GM19240 (cell line): ENCODE results near the gene DEPDC5.

Experiments
- DNase-seq: peaks from one replicate; pipeline ENCODE4 v3.0.0; 2011; ENCODE audit warnings: low spot score; ENCODE audit not compliant: insufficient read length

DEPDC5 gene

DNA sequence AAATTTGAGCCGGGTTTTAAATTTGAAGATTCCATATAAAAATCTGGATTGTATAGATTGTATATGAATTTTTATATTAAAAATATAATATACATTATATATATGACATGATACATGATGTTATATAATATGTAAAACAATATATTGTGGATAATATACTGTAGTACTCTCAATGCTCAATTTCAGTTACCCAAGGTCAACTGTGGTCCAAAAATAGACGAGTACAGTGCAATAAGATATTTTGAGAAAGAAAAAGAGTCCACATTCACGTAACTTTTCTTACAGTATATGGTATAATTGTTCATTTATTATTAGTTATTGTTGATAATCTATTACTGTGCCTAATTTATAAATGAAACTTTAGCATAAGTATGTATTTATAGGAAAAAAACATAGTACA, 96.3 kb downstream of the DEPDC5 start:
- DNase-seq, result no peak

DNA sequence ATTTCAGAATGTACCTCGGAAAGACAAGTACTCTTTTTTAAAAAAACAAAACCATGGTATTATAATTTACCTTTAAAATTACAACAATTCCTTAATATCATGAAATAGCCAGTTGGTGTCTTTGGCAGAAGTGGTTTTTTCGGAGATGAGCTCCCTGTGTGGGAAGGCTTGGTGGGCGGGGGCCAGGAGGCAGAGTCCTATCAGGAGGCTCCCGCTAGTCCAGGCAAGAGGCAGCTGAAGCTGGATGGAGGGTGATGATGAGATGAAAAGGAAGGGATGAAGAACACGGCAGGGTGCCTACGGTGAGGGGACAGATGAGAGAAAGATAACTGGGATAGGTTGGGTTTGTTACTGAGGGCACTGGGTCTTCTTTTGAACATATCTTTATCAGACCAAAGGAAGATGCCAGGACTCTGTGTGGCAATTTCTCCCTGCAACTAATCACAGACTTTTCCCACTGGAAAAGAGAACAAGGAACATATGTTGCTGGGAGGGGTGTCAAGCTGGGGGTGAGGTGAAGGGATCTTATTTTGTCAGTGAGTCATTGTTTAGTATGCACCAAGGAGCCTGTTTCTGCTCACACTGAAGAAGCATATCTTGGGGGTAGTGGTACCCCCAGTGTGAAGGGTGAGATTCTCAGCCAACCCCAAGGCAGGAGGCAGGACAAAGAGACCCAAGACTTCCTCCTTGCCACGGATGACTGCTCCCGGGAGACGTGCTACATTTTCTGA, 99.0 kb downstream of the DEPDC5 start:
- DNase-seq, result no peak

DNA sequence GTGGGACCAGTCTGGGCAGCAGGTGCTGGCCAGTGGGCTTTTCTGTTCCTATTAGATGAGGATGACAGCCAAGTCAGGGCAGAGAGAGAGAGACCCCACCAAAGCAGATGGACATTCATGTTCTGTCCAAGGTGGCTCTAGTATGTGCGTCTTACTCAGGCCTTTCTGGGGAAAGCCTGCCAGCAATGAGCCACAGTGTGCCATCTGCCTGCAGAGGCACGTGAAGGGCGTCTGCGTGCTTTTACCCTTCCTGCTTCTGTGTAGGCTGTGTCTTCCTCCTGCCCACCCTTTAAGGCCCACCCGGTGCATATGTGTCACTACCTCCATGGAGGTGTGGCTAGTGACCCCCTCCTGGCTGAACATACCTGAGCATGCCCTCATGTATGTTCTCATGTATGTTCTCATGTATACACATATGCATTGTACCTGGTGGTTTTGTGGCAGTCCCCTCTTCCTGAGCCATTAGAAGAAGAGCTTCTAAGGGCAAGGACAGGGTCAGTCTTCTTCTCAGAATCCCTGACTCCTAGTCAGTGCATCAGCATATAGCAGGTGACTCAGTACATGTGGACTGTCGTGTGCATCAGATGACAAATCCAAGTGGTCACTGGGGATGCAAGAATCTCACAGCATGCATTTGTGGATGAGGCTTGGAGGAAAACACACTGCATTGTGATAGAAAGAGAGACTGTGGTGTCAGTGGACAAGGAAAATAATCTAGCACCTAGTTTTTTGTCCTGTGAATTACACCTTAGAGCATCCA, 100.1 kb downstream of the DEPDC5 start:
- DNase-seq, result no peak

DNA sequence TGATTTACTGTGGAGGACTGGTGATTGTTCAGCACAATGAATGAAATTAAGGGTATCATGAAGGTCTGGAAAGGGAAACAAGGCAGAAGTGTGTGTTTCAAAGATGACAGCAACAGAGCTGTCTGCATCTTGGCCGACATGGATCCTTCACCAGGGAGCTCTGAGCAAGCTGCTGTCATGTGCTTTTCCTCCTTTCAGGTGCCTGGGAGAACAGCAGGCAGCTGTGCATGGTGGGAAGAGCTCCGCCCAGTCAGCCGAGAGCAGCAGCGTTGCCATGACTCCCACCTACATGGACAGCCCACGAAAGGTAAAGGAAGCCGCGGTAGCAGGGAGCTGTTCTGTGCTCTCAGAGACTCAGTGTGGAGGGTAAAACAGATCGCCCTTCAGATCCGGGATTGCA, 103.4 kb downstream of the DEPDC5 start:
- DNase-seq, result no peak

DNA sequence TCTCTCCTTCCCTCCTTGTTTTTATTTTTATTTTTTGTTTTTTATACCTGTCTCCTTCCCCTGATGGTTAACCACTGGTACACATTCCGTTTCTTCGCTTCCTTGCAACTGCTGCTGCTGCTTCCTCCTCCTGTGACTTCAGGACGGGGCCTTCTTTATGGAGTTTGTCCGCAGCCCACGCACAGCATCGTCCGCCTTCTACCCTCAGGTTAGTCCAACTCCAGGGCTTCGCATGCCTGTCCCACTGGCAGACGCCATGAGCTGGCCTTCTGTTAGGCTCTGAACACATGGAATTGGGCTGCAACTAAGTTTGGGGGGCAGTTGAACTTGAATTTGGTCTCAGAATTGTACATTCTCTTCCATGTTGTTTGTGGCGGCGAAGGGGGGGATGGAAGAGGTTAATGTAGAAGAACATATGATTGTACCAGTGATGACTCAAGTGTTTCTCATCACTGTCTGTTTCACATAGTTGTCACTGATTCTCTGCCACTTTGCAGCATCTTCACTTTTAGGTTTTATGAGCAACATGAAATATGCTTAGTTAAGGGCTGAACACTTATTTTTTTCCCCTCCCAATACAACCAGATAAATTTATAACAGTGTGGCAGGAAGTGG, 107.5 kb downstream of the DEPDC5 start:
- DNase-seq, result no peak

DNA sequence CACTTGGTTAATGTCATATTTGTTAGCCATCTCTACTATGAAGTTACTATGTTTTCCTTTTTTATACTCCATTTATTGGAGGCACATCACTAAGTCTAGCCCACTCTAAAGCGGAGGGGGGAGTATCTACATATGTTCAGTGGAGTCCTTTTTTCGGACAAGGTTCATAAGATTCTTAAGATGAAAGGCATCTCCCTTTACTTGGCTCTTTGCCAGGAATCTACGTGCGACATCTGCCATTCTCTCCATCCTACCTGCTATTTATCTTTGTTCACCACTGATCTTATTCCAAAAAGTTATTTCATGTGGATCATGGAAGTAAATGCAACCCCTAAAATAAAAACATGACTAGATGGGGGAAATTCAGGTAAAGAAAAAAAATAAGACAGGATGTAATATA, 113.1 kb downstream of the DEPDC5 start:
- DNase-seq, result no peak

DNA sequence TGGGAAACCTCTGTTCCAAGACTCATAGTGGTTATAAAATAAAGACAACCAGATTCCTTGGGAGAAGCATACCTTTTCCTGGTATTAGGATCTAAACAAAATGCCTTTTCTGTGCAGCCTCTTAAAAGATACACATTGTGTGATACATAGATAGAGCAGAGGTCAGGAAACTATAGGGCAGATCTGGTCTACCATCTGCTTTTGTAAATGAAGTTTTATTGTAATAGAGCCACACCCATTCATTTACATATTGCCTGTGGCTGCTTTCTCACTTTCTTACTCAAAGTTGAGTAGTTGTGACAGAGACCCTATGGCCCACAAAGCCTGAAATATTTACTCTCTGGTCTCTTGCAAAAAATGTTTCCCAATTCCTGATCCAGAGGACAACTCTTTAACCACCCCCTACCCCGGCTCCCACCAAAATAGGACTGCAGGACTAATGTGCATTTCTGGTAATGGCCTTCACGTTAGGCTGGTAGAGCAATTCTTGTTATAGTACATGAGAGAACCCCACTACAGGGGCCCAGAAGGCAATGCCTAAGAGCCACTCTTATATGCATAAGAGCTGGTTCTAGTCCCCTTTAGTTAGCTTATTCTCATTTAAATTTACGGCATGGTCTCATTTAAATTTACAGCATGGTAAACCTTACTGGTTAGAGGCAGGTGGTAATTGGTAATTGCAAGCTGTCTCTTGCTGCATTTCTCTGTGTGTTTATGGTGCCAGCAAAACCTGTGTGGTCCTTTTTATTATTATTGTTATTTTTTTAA, 113.8 kb downstream of the DEPDC5 start:
- no peak for DNase-seq

DNA sequence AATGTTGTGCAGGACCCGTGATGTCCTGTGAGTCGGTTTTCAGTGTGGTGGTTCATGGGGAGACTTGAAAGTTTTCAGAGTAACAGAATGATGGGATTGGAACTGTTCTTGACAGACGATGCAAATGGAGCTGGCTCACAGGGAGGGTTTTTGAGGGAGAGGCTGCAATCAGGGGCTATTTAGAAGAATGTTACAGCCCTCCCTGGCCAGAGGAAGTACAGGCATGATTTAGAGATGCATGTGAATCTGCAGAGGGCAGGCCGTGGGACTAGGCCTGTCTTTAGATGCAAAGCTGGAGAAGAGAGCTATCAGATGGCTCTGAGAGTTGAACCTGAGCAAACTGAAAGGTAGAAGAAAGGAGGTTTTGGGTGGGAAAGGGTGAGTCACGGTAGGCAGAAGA, 115.9 kb downstream of the DEPDC5 start:
- DNase-seq, result no peak

DNA sequence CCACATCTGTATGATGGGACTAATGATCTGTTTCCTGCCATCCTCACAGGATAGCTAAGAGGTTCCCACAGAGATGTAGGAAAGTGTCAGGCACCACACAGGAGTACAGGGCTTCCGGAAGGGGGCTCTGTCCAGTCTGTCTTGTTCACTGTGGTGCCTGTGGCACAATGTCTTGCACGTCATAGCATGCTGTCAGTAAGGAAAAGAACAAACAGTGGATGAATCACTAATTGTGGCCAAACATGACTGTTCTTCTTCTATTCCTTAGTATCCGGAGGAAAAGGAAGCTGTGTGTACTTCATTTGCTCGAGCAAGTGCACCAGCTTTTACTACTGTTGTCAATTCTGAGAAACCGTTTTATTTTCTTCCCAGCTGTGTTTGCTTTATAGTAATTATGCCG, 117.1 kb downstream of the DEPDC5 start:
- no peak for DNase-seq

DNA sequence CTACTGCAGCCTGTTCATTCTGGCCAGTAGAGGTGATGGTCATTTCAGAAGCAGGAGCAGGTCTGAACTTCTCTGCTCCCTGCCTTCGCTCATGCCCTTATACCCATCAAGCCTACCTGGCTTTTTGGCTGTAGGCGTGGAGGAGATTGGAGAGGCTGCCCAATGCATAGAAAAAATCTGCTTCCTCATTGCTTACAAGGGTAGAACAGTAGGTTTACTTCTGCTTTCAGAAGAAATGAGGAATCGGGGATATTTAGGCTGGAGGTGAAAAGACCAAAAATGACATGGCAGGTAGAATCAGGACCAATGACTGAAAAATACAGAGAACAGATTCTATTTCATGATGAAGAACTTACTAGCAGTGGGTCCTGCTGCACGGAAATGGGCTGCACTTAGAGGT, 117.7 kb downstream of the DEPDC5 start:
- no peak for DNase-seq

DNA sequence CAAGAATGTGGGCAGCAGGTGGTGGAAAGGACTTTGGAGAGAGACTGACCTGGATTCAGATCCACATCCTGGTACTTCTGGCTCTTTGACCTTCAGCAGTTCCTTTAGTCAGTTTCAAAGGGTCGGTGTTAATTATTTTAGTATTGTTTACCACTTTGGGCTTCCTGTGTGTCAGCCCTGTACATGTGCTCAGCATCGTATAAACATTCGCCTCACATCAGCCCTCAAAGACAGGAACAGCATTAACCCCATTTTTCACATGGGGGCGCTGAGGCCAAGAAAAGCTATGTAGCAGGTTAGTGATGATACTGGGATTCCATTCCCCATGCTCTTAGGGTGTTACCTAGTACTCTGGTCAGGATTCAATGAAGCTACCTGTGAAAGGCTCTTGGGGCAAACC, 118.4 kb downstream of the DEPDC5 start:
- no peak for DNase-seq

DNA sequence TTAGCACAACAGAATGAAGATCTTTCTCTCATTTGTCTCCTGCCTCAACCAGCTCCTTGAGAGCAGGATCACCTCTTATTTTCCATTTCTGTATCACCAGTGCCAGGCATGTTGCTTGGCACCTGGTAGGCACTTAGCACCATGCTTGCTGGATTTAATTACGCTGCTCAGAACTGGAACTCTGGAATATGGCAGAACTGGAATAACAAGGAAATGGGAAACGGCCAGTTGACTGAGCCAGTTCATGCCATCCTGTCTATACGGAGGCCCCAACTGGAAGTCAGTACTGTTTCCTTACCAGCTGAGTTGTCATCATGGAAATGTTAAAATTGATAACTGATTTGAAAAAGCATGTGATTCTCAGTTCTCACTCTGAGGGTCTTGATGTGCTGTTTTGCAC, 121.0 kb downstream of the DEPDC5 start:
- DNase-seq, result no peak

DNA sequence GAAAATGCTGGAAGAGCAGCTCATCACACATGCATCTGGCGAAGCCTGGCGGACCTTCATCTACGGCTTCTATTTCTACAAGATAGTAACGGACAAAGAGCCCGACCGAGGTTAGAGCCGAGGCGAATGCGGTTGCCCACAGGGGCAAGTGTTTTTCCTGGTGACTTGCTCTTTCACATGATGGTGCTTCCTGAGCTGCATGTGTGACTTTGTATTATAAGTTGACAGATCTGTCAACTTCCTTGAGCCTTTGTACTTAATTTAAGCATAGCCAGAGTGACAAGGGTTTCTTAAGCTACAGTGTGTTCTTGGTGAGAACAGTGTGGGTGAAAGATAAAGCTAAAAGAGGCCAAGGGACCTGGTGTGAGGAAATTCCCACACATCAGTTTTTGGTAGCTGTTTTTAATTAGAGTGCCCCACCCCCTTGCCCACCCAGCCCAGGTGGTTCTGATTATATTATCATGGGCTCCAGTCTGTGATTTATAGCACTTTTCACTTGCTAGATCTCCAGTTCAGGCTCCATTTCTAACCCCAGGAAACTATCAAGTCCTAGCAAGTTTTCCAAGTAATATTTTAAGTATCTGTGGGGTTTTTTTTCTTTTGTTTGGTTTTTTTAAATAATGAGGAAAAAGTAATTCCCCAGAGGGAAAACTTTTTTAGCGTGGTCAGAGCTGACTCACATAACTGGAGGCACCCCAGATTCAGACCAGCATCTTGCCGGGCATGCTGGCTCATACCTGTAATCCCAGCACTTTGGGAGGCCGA, 122.5 kb downstream of the DEPDC5 start:
- no peak for DNase-seq

DNA sequence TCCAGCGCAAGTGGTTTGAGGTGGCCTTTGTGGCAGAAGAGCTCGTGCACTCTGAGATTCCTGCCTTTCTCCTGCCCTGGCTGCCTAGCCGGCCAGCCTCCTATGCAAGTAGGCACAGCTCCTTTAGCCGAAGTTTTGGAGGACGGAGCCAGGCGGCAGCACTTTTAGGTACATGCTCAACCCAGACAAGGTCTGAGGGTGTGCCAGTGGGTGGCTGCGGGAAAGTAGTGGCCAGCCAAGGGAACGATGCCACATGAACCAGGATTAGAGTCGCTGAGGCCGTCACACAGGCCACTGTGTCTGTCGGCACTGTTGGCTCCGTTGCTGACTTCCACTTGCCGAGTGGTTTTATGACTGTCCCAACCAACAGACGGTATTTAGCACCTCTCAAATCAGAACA, 125.8 kb downstream of the DEPDC5 start:
- no peak for DNase-seq

DNA sequence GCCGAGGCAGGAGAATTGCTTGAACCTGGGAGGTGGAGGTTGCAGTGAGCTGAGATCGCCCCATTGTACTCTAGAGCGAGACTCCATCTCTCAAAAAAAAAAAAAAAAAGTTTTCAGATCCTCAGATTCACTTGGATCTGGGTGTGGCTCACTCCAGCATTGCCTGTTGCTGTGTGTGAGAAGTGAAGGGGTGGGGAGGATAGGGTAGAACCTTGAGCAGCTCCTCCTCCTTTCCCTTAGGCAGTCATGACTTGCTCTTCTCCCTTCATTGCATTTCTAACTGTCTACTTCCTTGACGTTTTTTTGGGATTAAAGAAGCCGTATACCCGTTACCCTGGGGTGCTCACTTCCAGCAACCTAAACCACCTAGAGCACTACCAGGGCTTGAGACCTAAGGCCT, 127.4 kb downstream of the DEPDC5 start:
- no peak for DNase-seq

DNA sequence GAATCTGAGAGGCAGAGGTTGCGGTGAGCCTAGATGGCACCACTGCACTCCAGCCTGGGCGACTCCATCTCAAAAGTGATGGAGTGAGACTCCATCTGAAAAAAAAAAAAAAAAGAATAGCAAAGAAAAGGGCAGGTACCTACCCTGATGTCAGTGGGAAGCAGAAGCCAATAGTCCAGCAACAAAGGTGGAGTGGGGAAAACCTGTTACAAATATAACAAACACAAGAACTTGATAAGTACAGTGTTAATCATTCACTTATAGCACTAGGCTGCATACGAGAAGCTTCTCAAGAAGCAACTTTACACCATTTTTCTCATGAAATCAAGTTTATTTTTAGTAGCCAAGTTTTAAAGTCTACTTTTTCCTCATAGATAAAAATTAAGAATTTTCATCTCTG, 128.0 kb downstream of the DEPDC5 start:
- no peak for DNase-seq

DNA sequence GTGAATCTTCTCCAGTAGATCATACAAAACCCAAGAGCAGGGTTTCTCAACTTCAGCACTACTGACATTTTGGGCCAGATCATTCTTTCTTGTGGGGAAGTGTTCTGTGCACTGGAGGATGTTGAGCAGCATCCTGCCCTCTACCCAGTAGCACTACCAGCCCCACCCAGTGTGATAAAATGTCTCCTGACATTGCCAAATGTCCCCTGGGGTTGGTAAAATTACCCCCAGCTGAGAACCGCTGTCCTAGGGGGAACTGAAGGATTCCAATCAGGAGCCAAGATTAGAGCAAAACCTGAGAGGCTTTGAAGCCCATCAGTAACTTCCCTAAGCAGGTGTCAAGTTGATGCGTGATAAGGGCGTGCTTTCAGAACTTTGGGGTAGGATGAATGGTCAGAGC, 129.2 kb downstream of the DEPDC5 start:
- no peak for DNase-seq

DNA sequence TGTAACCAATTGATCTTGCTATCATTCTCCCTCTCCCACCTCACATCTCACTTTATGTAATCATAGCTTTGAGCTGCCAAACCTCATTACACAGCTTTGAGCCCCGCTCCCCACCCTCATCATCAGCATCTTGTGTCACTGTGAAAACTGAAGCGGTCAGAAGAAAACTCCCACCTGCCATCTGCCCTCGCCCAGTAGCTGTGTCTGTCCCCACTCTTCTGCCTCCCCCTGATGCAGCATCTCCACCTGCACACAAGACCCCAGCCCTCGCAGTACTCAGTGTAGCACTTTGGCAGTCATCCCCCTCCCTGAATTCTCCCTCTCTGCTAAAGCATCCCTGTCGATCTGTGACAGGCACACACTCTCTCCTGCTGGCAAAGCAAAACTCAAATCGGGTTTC, 130.2 kb downstream of the DEPDC5 start:
- DNase-seq, result no peak

DNA sequence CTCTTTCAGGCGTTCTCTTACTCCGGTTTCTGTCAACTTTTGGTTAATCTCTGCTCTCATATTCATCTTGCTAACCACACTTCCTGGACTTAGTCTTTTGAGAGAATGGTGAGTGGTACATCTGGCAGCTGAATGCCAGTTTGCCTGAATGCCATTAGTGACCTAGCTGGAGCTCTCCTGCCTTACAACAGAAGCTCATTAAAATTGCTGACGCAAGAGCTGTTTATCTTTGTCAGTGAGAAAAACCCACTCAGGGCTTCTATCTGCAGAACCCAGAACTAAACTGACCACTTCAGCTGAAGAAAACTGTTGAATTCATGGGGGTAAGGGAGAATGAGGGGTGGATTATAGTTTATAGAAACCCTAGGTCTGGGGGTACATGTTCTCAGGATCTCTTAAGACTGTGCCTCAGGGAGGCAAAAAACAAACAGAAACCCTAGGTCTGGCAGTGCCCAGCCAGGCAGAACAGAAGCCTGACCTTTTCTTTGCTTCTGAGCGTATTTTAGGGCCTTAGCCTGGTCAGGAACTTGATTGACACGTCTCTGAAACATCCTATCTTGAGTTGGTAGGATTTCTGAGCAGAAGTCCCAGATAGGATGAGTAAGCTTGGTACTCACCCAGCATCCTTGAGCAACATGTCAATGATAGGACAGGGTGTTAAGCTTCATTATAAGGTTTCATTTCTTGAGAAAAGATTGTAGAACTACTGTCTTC, 137.7 kb downstream of the DEPDC5 start:
- no peak for DNase-seq

DNA sequence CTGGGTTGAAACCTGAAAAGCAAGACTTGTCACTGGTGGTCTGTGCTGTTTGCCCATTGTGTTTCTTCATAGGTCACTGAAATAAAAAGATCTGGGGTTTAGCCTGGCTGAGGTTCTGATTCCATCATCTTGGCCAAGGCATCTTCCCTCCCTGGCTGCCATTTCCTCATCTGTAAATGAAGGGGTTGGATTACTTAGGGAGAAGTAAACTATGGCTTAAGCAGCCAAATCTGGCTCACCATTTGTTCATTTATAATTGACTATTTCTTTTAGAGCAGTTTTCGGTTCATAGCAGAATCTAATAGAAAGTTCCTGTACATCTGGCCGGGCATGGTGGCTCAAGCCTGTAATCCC, 138.2 kb downstream of the DEPDC5 start:
- DNase-seq, result no peak

DNA sequence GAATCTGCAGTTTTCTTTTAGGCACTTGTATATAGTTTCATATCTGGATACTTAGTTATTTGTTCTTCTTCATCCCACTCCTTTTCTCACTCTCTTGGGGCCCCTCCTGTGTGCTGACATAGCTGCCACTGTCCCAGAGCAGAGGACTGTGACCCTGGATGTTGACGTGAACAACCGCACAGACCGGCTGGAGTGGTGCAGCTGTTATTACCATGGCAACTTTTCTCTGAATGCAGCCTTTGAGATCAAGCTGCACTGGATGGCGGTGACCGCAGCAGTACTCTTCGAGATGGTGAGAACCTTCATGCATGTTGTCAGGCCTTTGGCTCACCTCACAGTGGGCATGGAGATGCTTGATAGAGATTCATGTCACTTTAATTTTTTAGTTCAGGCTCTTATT, 139.6 kb downstream of the DEPDC5 start:
- no peak for DNase-seq
